Esophagus squamous epithelium (tissue), 5 donors: Measurements from ENCODE around the gene CHPT1. TPM values are rescaled to one million over a fixed set of nuclear protein-coding genes. Genes with fewer than 3 reads are reported as not detected.

Source experiments
- DNase-seq: peaks from one replicate; lab custom pipeline; 2025; lab: John Stamatoyannopoulos, UW
- H3K27ac ChIP-seq, 4 donors: fragments of 200-600 bp; sonication (generic); one replicate each; pipeline ENCODE4 v1.5.1; 2016 to 2019; ENCODE audit warnings: mild to moderate bottlenecking in 1 of 4
- H3K27me3 ChIP-seq, 4 donors: fragments of 200-600 bp; sonication (generic); 1 replicate in 3 of 4; 2 replicates in 1 of 4; pipeline versions ENCODE4 v1.5.1 to v1.6.0; 2017 to 2021; ENCODE audit warnings: antibody characterized with exemption in 1 of 4
- H3K36me3 ChIP-seq, 3 donors: fragments of 200-600 bp; sonication (generic); one replicate each; pipeline ENCODE4 v1.5.1; 2016 to 2019
- H3K4me1 ChIP-seq, 3 donors: fragments of 200-600 bp; sonication (generic); one replicate each; pipeline ENCODE4 v1.5.1; 2017 to 2019
- H3K4me3 ChIP-seq, 4 donors: fragments of 200-600 bp; sonication (generic); 1 replicate in 3 of 4; 2 replicates in 1 of 4; pipeline ENCODE4 v1.5.1; 2016 to 2019; ENCODE audit warnings: mild to moderate bottlenecking in 2 of 4, moderate library complexity in 1 of 4
- H3K9me3 ChIP-seq, 3 donors: fragments of 200-600 bp; sonication (generic); one replicate each; pipeline ENCODE4 v1.5.1; 2016 to 2019
- CTCF ChIP-seq, 6 experiments: fragments of 450-650 bp in 4 of 6; fragments of 200-600 bp in 2 of 6; sonication (generic) in 2 of 6; IDR thresholded peaks; one replicate each; pipeline ENCODE4 v1.5.1; 2016 to 2019; ENCODE audit warnings: antibody characterized with exemption in 6 of 6, mild to moderate bottlenecking in 4 of 6, moderate library complexity in 4 of 6
- POLR2A ChIP-seq, 4 donors: fragments of 450-650 bp; IDR thresholded peaks; one replicate each; pipeline ENCODE4 v1.6.1; 2017; ENCODE audit warnings: antibody characterized with exemption in 4 of 4, mild to moderate bottlenecking in 4 of 4, moderate library complexity in 3 of 4
- WGBS, 2 donors: methylation state at CpG; one replicate each; pipeline ENCODE4 v1.1.5; 2018; 5-methylcytosine and 5-hydroxymethylcytosine counted together
- intact Hi-C: fragments of 100-400 bp; cut with DNase I; formaldehyde crosslinking; loops from one replicate; pipeline ENCODE4 v1.15.0; 2022
- total RNA-seq, 4 donors: library from RNA; depleted of rRNA; stranded (reverse); fragments of >200 nt; gene quantifications; one replicate each; pipeline ENCODE4 v1.1.0, GENCODE V29; 2016
- donor health status: DM: yes; HTN: yes; CAD: no.

CHPT1 gene
- total RNA-seq = 10 to 100 TPM; 12.7 to 53.6 (median 27.0) TPM

GRCh38 chr12:101697197-101697929 is at the start of gene CHPT1:
Gene CHPT1 (plus strand): TSS chr12:101697640. CDS start chr12:101697862, 222 bp downstream.
- WGBS, 2 donors = 0% methylated on average over 2 to 22 of the region's 80 CpGs
- peaks cover 8 to 65% (median 13%) of the 10 kb centered on the region in 3 donors for H3K4me1 ChIP-seq

GRCh38 chr12:101647711-101648110 is 49.7 kb upstream of the CHPT1 start:
- TF ChIP-seq POLR2A (IDR thresholded peaks at IDR 0.05) (no peak), CTCF (IDR thresholded peaks at IDR 0.05) (no peak)
- intact Hi-C loops = no loop called here
- Histone ChIP-seq H3K4me1 (no peaks in the 10 kb centered on the region), H3K4me3 (no peak overlapping the region), H3K27ac (no peak overlapping the region), H3K9me3 (no peaks in the 10 kb centered on the region), H3K27me3 (peaks cover 0 to 9% (median 0%) of the 10 kb centered on the region in 4 donors), H3K36me3 (no peaks in the 10 kb centered on the region)
- 83 to 95% methylated on average over 2 of the region's 2 CpGs for WGBS, 2 donors
- DNase-seq = no peak

More at GRCh38 chr12:101697197-101697929, at the start of gene CHPT1:
- Histone ChIP-seq H3K27me3 (no peaks in the 10 kb centered on the region), H3K9me3 (no peaks in the 10 kb centered on the region), H3K4me3 (peak within 1 kb of the TSS; percentile 58 to 82 (median 72)), H3K27ac (peak within 1 kb of the TSS; percentile 87 to 95 (median 91)), H3K36me3 (no peaks in the 10 kb centered on the region)
- TF ChIP-seq POLR2A (IDR thresholded peaks at IDR 0.05) (peak in 2 of 4 donors; percentile 48 to 51), CTCF (IDR thresholded peaks at IDR 0.05) (no peak)
- DNase-seq = no peak
- intact Hi-C loops = loop anchor here (5.0 kb wide), 1 partner anchor 290 kb away; the partner anchor contains the start of gene ARL1

- no peak for DNase-seq
- no peaks in the 10 kb centered on the region for H3K9me3 ChIP-seq
- 52 to 72% methylated on average over 2 of the region's 2 CpGs for WGBS, 2 donors
- no peak for TF ChIP-seq CTCF (IDR thresholded peaks at IDR 0.05)
- no peak for TF ChIP-seq POLR2A (IDR thresholded peaks at IDR 0.05)
- peaks cover 0 to 4% (median 0%) of the 10 kb centered on the region in 4 donors for H3K27me3 ChIP-seq
- H3K4me3 ChIP-seq = no peak overlapping the region
- no peaks in the 10 kb centered on the region for H3K4me1 ChIP-seq
- no peak overlapping the region for H3K27ac ChIP-seq
- H3K36me3 ChIP-seq = no peaks in the 10 kb centered on the region
- intact Hi-C loops = no loop called here
Observed at GRCh38 chr12:101648195-101648594, 49.2 kb upstream of the CHPT1 start.

GRCh38 chr12:101650346-101651117 is 46.9 kb upstream of the CHPT1 start:
- Histone ChIP-seq H3K27ac (no peak overlapping the region), H3K9me3 (no peaks in the 10 kb centered on the region), H3K27me3 (peaks cover 0 to 4% (median 0%) of the 10 kb centered on the region in 4 donors), H3K4me3 (no peak overlapping the region), H3K4me1 (no peaks in the 10 kb centered on the region), H3K36me3 (no peaks in the 10 kb centered on the region)
- intact Hi-C loops = no loop called here
- no peak for TF ChIP-seq CTCF (IDR thresholded peaks at IDR 0.05)
- DNase-seq = no peak
- 69 to 87% methylated on average over 4 of the region's 4 CpGs for WGBS, 2 donors

GRCh38 chr12:101653030-101653429 is 44.4 kb upstream of the CHPT1 start:
- DNase-seq = no peak

More at GRCh38 chr12:101653030-101653429, 44.4 kb upstream of the CHPT1 start:
- 74 to 81% methylated on average over 3 of the region's 3 CpGs for WGBS, 2 donors
- Histone ChIP-seq H3K36me3 (no peaks in the 10 kb centered on the region), H3K4me1 (no peaks in the 10 kb centered on the region), H3K27me3 (peaks cover 0 to 4% (median 0%) of the 10 kb centered on the region in 4 donors), H3K4me3 (no peak overlapping the region), H3K27ac (no peak overlapping the region), H3K9me3 (no peaks in the 10 kb centered on the region)
- TF ChIP-seq CTCF (IDR thresholded peaks at IDR 0.05) (no peak), POLR2A (IDR thresholded peaks at IDR 0.05) (no peak)
- intact Hi-C loops = no loop called here
